ENCODE data around the gene METTL5.
"Not testable (repeated sequence)": the region's sequence is repeated elsewhere in the genome, so short reads cannot be mapped to it uniquely, and the experiment has no call there.

The METTL5 gene

GRCh38 chr2:169824373-169825333, at the start of gene METTL5:
TSS of gene METTL5 (minus strand) at chr2:169824905. CDS start at chr2:169824597, 308 bp downstream.
- DNase-seq (ENCODE audit: low read depth in 2 of 2) = peak; percentile 77 to 82
- peak; percentile 58 for TF ChIP-seq CTCF (IDR thresholded peaks at IDR 0.05; ENCODE audit: low read depth, low read length)
- peak within 1 kb of the TSS; percentile 60 to 82 for H3K4me3 ChIP-seq (replicated peaks in 1 of 2; ENCODE audit: low read depth in 2 of 2, low read length in 2 of 2)

GRCh38 chr2:169871994-169872393, 47.3 kb upstream of the METTL5 start:
- no peak overlapping the region for H3K4me3 ChIP-seq (replicated peaks in 1 of 2; ENCODE audit: low read depth in 2 of 2, low read length in 2 of 2)
- no peak for DNase-seq (ENCODE audit: low read depth in 2 of 2)
- TF ChIP-seq CTCF (IDR thresholded peaks at IDR 0.05; ENCODE audit: low read depth, low read length) = no peak

GRCh38 chr2:169871369-169871768, 46.7 kb upstream of the METTL5 start:
- H3K4me3 ChIP-seq (replicated peaks in 1 of 2; ENCODE audit: low read depth in 2 of 2, low read length in 2 of 2); DNase-seq (ENCODE audit: low read depth in 2 of 2): not testable (repeated sequence)

- H3K4me3 ChIP-seq (replicated peaks in 1 of 2; ENCODE audit: low read depth in 2 of 2, low read length in 2 of 2) = no peak overlapping the region
- no peak for TF ChIP-seq CTCF (IDR thresholded peaks at IDR 0.05; ENCODE audit: low read depth, low read length)
- no peak for DNase-seq (ENCODE audit: low read depth in 2 of 2)
Measured at GRCh38 chr2:169868951-169869350, 44.2 kb upstream of the METTL5 start.

- DNase-seq (ENCODE audit: low read depth in 2 of 2) = no peak
- no peak for TF ChIP-seq CTCF (IDR thresholded peaks at IDR 0.05; ENCODE audit: low read depth, low read length)
- no peak overlapping the region for H3K4me3 ChIP-seq (replicated peaks in 1 of 2; ENCODE audit: low read depth in 2 of 2, low read length in 2 of 2)
Measured at GRCh38 chr2:169867579-169867978, 42.9 kb upstream of the METTL5 start.

- DNase-seq (ENCODE audit: low read depth in 2 of 2); H3K4me3 ChIP-seq (replicated peaks in 1 of 2; ENCODE audit: low read depth in 2 of 2, low read length in 2 of 2): not testable (repeated sequence)
Measured at GRCh38 chr2:169866230-169866629, 41.5 kb upstream of the METTL5 start.

GRCh38 chr2:169865492-169865891, 40.8 kb upstream of the METTL5 start:
- DNase-seq (ENCODE audit: low read depth in 2 of 2) = no peak
- TF ChIP-seq CTCF (IDR thresholded peaks at IDR 0.05; ENCODE audit: low read depth, low read length) = no peak
- H3K4me3 ChIP-seq (replicated peaks in 1 of 2; ENCODE audit: low read depth in 2 of 2, low read length in 2 of 2) = no peak overlapping the region

- no peak overlapping the region for H3K4me3 ChIP-seq (replicated peaks in 1 of 2; ENCODE audit: low read depth in 2 of 2, low read length in 2 of 2)
- DNase-seq (ENCODE audit: low read depth in 2 of 2) = peak in 1 of 2 donors; percentile 36
- no peak for TF ChIP-seq CTCF (IDR thresholded peaks at IDR 0.05; ENCODE audit: low read depth, low read length)
Measured at GRCh38 chr2:169862816-169863215, 38.1 kb upstream of the METTL5 start.
